Stimulated activated CD8-positive, alpha-beta memory T cell treated with anti-CD3 and anti-CD28 coated beads, Interleukin-4, amount 100 ng/mL, for 48 hours (primary cell): ENCODE data around the gene NDUFAF2.
"Not testable (repeated sequence)": the region's sequence is repeated elsewhere in the genome, so short reads cannot be mapped to it uniquely, and the experiment has no call there.

ENCODE experiments used
- DNase-seq: peaks from one replicate; pipeline ENCODE4 v3.0.0-alpha.2; 2020

Gene NDUFAF2

DNA sequence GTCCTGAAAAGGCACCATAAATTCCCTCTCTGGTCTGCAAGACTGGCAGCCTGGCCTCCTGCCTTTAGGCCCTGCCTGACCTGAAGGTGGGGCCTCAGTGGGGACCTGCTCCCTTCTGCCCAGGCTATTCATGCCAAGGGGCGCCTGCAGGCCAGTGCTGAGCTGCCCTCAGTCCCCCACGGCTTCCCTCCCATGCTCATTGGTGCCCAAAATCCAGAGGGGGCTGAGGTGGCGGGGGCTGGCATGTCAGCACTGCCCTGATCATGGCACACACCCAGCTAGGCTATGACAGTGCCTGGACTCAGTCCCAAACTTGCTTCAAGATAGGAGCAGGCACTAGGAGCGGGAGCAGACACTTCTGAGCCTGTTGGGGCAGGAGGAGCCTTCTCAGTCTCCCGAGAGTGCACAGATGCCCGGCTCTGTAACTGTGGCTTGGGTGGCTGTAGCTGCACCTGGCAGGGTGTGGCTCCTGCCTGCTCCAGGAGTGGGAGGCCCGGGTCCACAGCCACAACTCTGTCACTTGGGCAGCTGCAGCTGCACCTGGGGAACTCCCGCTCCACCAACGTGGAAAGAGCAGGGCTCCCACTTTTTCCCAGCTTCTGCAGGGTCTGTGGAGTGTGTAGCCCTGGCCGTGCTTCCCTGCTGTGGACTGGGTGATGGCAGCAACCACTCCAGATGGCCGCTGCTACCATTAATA, 49.0 kb downstream of the NDUFAF2 start:
- no peak for DNase-seq

DNA sequence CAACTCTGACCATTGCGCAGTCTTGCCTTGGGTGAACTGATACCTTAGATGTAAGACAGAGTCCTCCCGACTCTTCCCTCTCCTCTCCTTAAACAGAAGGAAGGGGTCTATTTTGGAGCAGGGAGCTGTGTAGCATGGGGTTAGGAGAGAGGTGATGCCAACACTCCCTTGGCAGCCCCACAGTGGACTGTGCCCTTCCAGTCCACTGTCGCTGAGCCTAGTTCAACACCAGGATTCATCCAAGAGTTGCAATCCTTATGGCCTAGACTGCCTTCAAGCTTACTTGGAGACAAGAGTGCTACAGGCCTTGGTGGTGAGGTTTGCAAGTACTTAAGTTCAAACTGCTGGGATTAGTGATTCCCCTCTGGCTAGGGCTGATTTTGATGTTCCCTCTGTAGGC, 51.4 kb downstream of the NDUFAF2 start:
- no peak for DNase-seq

DNA sequence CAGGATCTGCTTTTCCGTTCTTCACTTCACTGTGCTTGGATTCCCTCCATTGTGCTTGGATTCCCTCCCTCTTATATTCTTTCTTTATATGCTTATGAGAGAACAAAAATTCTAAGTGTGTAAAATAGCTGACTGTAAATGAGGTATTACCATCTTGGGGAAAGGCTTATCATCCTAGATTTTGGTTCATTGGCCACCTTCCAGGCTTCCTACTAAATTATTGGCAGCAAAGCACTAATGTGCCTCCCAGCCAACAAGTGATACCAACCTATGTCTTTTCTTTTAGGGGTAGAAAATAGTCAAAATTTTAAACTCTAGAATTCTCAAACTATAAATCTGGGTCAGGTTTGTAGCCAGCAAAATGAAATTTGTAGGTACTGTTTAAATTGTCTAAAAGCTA, 52.7 kb downstream of the NDUFAF2 start:
- no peak for DNase-seq

DNA sequence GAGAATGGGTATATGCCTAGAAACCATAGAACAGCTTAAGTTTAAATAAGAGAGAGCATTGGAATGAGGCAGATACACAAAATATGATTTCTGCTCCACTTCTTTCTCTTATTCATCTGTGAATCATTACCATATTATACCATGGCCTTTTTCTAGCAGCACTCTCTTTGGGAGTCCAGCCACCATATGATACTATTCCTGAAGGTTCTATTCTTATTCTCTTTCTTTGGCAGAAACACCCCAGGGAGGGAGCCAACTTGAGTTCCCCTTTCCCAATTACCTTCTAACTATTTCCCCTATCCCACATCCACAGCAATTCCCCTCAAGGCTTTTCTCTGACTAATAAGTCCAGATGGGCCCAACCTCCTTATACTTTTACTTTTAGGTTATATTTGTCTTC, 55.9 kb downstream of the NDUFAF2 start:
- DNase-seq = no peak

DNA sequence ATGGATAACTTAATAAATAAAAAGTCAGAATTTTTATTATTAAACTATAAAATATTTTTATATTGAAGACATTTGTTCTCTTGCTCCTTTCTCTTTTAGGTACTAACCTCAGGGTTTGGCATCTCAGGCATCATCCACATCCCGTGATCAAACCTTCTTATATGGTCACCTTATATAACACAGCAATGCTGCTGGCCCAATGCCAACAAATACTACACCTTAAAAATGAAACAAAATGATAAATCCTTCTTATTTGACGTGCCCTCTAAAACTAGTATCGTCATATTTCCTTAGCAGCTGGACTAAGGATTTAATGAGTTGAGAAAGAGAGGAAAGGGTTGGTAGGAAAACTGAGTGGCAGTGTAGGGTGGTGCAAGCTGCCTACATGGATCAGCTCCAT, 56.6 kb downstream of the NDUFAF2 start:
- no peak for DNase-seq

DNA sequence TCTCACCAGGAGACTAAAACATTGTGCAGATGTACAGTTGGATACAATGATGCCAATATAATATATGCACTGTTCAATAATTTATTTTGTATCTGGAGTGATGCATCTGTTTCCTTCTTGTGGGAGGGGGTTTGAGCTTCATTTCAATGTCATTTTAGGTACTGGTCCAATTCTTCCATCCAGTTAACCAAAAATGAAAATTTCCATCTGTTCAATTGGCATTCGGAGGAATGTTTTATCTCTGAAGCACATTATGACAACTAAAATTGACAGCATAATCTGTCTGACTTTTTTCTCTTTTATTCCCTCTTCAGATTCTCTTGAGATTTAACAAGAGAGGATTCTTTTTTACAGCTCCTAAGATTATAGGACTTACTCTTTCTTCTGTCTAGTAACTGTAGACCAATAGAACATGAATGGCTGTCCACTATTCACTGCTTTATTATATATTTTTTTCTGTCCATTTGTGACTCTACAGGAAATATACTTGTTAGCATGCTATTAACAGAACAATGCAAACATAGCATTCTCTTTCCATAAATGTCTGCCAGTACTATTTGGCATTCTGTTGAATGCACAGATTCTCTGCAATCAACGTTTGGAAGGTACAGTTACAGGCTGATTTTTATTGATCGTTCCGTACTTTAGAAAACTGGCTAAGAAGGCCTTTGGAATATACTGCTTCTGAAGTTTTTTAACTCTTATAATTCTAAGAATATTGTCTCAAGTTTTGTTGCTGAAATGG, 57.8 kb downstream of the NDUFAF2 start:
- no peak for DNase-seq

DNA sequence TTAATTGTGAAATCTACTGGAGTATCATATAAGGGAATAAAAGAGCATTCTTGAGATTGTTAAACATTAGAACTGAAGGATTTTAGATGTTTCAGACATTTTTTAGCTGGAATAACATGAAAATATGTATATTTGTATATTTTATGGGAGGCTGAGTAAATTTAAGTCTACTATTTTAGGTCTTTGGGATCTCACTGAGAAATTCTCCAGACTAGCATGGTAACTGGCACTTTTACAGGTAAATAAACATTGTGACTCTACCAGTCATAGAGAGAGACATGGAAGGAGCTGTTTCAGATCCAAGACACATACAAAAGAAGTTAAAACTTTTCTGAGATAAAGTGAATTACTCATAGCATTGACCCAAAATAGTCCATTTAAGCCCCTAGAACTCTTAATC, 59.4 kb downstream of the NDUFAF2 start:
- DNase-seq = no peak

DNA sequence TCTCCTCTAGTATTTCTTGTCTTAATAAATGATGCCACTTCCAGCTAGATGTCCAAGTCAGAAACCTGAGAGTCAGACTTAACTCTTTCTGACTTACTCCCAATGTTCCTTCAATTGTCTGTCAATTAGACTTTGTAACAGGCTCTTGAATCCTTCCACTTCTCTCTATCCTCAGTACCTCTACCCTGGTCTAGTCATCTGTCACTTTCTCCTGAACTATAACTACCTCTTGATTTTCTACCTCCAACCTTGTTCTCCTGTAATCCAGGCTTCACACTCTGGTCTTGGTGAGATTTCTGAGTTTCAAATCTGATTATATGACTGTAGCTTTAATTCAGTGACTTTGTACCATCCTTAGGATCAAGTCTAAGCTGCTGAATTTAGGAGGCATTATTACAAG, 64.9 kb downstream of the NDUFAF2 start:
- no peak for DNase-seq

DNA sequence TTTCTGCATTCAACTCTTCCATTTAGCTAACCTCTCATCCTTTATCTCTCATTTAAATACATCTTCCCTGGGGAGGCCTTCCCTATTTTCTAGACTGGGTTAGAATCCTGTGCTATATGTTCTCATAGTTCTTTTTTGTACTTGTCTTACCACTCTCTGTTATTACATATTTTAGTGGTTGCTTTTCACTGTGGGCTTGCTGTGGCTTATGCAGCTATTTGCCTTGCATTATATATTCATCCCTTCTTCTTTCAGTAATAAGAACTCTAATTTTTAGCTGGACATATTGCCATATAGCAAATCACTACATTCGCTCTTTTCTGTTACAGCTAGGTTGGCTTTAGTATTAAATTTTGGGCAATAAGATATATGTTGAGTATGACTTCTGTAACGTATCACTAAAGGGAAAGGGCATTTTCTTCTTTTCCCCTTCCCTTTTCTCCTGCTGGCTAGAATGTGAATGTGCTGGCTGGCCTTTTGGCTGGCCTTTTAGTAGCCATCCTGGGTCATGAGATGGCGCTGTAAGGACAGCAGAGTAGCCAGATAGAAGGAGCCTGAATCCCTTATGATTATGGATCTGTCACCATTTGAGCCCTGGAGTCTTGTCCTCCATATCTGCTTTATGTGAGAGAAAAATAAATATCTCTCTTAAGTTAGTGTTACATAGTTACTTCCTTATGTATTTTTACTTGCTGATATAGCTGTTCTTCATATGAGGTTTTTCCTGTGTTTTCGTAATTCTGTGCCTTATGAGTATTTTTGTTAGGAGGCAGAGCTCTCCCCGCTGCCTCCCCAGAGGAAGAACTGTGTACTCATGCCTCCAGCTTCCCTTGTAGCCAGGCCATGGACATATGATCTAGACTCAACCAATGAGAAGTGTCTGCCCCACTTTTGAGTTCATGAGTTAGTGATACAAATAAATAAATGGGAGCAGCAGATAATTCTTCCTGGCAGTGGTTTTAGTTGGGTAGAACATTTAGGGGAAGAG, 65.8 kb downstream of the NDUFAF2 start:
- DNase-seq = no peak

DNA sequence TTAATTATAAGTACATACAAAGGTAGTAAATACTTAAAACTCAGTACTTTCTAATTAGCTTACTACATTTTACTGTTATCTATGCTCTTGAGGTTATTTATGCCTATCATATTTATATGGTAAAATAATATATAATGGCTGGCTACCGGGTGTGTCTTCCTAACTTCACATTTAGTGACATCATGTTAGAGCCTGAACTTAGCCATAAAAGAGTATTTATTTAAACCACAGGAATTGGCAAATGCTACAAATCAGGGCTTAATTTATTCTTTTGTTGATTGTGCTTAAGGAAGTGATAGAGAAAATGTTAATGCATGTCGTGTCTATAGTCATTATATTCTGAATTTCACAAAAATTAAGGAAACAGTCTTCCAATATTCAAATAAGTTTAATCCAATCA, 73.1 kb downstream of the NDUFAF2 start:
- DNase-seq = no peak

DNA sequence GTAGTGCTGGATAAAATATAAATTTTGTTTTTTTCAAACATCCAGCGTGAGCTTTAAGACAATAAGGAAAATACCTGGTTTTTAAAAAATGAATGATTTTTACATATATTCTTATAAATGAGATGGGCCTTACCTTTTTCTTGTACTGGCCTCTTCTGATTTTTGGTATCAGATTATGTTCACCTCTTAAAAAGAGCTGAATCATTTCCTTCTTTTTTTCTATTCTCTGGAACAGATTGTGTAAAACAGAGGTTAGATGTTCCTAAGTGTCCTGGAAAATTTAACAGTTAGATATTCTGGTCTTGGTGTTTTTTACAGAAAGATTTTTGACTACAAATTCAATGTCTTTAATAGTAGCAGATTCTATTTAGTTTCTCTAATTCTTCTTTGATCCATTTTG, 74.6 kb downstream of the NDUFAF2 start:
- DNase-seq = no peak

DNA sequence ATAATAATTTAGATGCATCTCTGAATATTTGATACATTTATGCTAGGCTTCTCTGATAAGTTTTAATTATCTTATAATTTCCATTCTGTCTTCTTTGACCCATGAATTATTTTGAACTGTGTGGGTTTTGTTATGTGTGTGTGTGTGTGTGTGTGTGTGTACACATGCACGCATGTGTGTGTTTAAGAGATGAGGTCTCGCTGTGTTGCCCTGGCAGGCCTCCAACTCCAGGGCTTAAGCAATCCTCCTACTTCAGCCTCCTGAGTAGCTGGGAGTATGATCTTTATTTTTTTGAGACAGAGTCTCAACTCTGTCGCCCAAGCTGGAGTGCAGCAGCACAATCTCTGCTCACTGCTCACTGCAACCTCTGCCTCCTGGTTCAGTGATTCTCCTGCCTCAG, 75.4 kb downstream of the NDUFAF2 start:
- no peak for DNase-seq

DNA sequence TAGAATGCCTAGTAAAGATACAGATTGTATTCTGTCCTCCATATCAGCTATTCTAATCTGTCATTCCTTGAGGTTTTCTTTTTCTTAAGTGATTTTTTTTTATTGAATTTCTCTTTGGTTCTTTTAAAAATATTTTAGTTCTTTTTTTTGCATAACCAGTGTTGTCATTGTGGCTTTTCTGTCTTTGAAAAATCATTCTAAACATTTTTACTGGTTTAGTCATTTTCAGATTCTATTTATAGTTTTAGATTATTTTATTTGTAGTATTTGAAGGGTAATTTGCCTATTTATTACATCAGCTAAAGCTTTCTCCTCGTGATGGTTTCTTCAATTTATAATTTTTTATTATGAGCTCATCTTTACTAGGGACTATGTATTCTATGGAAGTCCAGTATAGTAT, 78.1 kb downstream of the NDUFAF2 start:
- DNase-seq = no peak

DNA sequence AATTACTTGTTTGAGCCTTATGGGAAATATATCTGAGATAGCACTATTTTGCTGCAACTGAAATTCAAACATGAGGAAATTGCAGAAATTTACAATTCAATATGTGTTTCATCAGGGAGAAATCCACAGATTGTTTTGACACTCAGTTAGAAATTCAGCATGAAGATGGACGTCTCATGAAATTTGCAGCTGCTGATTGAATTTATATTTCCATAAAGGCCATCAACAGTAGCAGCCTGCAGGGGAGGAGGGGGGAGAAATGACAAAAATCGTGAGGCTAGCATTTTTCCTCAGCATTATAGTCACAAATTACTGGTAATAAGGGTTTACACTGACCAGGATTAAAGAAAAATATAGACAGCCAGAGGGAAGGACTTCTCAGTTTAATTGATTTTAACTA, 81.0 kb downstream of the NDUFAF2 start:
- DNase-seq = no peak

DNA sequence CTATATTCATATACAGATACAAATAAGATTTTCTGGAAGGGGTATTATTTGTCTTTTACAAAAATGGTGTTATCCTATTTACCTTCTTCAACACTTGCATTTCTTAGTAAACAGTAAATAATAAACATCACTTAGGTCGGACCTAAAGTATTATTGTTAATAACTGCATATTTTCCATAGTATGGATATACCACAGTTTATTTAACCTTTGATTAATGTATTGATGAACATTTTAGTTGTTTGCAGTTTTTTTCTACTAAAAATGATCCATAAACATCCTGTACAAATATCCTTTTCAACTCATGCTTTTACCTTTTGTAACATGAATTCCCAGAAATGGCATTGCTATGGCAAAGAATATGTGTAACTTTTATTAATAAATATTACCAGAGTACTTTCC, 83.4 kb downstream of the NDUFAF2 start:
- DNase-seq = no peak

DNA sequence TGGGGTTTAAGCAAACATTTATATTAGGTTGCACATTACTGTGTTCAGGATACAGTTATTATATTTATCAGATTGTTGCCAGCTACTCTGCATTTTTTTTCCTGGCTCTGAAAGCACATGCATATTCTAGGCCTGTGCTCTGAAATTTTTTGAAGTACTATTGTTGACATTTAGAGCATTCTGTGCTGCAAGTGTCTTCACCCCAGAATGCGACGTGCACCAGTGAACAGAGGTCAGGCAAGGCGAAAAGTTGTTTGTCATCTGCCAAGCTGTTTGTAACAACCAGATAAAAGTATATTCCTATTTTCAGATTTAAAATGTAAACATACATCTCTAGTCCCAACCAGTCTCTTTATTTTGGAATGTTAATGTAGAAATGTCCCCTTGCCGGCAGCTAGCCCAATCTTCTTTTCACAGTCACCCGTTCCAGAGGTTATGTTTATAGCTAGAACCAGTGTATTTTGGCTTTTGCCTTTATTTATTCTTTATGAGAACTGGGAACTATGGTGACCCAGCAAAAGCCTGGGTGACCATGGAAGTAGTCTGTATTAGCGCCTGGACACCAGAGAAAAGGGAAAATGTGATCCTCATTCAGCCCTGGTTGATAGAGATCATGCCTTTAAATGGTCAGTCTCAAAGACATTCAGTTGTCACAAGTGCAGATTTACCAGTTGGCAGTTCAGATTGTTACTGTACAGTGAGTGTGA, 84.6 kb downstream of the NDUFAF2 start:
- no peak for DNase-seq

DNA sequence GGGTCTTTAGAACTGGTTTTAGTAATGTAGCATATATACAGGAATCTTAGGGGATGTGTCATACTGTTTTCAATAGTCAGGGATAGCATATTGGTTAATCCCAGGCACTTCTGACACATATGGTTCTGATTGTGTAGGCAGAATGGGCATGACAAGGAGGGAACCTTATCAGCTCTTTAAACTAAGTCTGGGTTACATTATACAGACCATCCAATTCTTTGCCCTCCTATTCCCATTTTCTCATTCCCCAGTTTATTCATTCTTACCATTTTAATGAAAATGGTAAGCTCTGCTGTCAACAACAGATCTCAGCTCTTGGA, 85.1 kb downstream of the NDUFAF2 start:
- no peak for DNase-seq

DNA sequence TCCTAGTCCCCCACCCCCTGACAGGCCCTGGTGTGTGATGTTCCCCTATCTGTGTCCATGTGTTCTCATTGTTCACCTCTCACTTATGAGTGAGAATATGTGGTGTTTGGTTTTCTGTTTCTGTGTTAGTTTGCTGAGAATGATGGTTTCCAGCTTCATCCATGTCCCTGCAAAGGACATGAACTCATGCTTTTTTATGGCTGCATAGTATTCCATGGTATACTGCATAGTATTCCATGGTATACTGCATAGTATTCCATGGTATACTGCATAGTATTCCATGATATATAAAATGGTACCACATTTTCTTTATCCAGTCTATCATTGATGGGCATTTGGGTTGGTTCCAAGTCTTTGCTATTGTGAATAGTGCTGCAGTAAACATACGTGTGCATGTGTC, 86.3 kb downstream of the NDUFAF2 start:
- not testable (repeated sequence) for DNase-seq

DNA sequence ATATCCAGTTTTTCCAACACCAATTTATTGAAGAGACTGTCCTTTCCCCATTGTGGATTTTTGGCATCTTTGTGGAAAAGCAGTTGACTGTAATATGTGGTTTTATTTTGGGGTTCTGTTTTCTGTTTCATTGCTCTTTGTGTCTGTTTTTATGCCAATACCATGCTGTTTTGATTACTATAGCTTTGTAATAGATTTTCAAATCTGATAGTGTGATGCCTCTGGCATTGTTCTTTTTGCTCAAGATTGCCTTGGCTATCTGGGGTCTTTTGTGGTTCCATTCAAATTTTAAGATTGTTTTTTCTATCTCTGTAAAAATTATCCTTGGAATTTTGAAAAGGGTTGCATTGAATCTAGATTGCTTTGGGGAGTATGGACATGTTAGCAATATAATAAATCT, 99.5 kb downstream of the NDUFAF2 start:
- no peak for DNase-seq

DNA sequence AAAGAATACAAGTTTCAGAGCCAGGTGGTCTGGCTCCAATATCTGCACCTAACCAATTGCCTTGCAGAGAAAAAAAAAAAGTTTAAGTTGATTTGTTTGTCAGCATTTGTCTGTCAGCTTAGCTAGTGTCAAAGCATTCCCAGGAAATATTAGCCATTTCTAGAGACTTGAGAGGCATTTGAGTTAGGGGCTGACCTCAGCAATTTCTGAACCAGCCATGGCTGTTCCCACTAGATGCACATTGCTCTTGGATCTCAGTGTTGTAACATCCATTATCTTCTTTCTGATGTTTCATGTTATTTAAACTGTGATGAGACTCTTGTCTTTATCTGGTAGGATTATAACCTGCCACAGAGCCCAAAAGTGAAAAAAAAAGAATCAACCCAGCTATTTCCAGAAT, 102.3 kb downstream of the NDUFAF2 start:
- DNase-seq = no peak

DNA sequence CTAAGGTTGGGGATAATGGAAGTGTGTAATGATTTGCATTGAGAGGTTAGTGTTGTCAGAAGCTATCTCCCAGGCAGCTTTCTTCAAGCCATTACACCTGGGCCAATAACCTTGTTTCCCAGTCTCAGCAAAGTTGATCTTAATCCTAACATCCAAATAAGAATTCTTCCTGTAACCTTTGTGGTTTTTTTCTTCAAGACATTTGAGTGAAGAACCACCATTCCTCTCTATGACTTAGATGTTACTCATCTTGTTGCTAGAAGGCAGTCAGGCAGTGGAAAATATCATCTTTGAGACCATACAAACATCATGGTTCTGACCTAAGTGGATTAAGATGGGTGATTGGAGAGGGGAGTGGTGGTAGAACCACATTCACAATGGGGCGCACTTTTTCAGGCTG, 103.5 kb downstream of the NDUFAF2 start:
- DNase-seq = no peak

DNA sequence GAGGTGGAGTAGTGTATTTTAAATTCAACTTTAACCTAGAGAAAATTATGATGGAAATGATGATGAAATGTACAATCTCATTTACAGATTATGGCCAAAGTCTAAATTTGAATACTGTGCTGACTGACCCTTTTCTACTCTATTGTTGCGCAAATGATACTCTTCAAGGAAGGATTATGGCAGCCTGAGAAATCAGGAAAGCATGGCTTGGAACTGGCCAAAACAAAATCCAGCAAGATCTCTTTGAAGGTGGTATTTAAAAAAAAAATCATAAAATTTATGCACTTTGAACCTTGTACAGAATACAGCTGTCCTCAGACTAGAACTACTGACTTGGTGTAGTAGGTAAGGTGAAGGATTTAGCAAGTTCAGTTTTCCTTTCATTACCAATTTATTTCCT, 105.3 kb downstream of the NDUFAF2 start:
- DNase-seq = no peak

DNA sequence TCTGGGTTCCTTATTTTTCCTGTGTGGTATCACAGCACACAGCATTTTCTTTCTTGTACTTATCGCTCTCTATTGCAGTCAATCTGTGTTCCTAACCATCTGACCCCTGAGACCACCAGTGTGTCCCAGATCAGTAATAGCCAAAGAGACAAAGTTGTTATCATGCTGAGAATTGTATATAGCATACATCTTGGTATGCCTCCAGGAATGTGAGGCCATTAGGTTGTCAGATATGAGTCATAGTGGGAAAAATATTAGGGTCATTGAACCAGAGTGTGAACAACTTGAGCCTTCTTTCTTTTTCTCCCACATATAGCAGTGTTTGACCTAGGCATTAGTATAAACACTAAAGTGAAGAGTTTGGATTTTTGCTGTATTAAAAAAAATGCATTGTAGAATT, 106.3 kb downstream of the NDUFAF2 start:
- DNase-seq = no peak
